PC-3 (cell line): ENCODE results near the gene METTL6.

Experiments
- CTCF ChIP-seq: fragments of 300-600 bp; sonication (generic); conservative IDR thresholded peaks from 2 replicates; pipeline ENCODE4 v1.5.1; 2017; ENCODE audit warnings: antibody characterized with exemption, low read depth, mild to moderate bottlenecking, low read length
- EZH2 ChIP-seq: fragments of 300-600 bp; sonication (generic); IDR thresholded peaks from one replicate; pipeline ENCODE4 v1.6.1; 2017; ENCODE audit warnings: antibody characterized with exemption, mild to moderate bottlenecking, low read length; ENCODE audit not compliant: unreplicated experiment
- EZH2phosphoT487 ChIP-seq: fragments of 300-600 bp; sonication (generic); IDR thresholded peaks from 2 replicates; pipeline ENCODE4 v1.6.1; 2018; ENCODE audit warnings: mild to moderate bottlenecking, antibody characterized with exemption, low read length, borderline replicate concordance

- TF ChIP-seq CTCF (no peak), EZH2 (no peak), EZH2phosphoT487 (no peak)
Measured at GRCh38 chr3:15426579-15427118, 695 bp downstream of the METTL6 start.
